Upper lobe of left lung (tissue), 4 donors: ENCODE data around the gene CCDC124.

Source experiments
- EP300 ChIP-seq, 4 donors: sonication (generic); formaldehyde crosslinking; IDR thresholded peaks; one replicate each; pipeline ENCODE4 v1.5.1; 2017; ENCODE audit warnings: antibody characterized with exemption in 4 of 4, control low read depth in 2 of 4
- POLR2A ChIP-seq, 4 donors: fragments of 450-650 bp; IDR thresholded peaks; one replicate each; pipeline ENCODE4 v1.5.1; 2016 to 2017; ENCODE audit warnings: antibody characterized with exemption in 4 of 4, mild to moderate bottlenecking in 2 of 4
- POLR2AphosphoS5 ChIP-seq, 2 donors: sonication (generic); formaldehyde crosslinking; IDR thresholded peaks; one replicate each; pipeline ENCODE4 v1.5.1; 2017; ENCODE audit warnings: antibody characterized with exemption in 2 of 2
- TF ChIP-seq, protein P1 (sequence below), 6 experiments: fragments of 450-650 bp in 4 of 6; fragments of 200-600 bp in 2 of 6; sonication (generic) in 2 of 6; IDR thresholded peaks; one replicate each; pipeline ENCODE4 v1.5.1; 2016 to 2019; ENCODE audit warnings: antibody characterized with exemption in 6 of 6

DNA sequence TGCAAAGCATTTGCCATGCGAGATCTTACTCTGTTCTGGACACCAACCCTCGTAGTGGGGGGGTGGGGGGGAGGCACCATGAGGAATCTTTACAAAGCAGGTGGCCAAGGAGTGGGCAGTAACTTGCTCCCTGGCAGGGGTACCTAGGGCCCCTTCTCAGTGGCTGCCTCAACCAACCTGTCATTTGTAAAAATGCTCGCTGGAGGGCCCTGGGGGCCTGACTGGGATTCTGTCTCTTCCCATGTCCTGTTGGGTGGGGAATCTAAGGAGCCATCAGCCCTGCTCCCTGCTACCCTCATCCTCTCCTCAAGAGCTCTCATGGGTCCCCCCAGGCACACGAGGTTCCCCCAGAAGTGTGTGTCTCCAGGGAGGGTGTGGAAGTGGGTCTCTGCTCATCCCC lies 35.5 kb downstream of the CCDC124 start:
- no peak for TF ChIP-seq POLR2AphosphoS5 (IDR thresholded peaks at IDR 0.05)
- TF ChIP-seq, protein P1, sequence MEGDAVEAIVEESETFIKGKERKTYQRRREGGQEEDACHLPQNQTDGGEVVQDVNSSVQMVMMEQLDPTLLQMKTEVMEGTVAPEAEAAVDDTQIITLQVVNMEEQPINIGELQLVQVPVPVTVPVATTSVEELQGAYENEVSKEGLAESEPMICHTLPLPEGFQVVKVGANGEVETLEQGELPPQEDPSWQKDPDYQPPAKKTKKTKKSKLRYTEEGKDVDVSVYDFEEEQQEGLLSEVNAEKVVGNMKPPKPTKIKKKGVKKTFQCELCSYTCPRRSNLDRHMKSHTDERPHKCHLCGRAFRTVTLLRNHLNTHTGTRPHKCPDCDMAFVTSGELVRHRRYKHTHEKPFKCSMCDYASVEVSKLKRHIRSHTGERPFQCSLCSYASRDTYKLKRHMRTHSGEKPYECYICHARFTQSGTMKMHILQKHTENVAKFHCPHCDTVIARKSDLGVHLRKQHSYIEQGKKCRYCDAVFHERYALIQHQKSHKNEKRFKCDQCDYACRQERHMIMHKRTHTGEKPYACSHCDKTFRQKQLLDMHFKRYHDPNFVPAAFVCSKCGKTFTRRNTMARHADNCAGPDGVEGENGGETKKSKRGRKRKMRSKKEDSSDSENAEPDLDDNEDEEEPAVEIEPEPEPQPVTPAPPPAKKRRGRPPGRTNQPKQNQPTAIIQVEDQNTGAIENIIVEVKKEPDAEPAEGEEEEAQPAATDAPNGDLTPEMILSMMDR (IDR thresholded peaks at IDR 0.05) = no peak
- no peak for TF ChIP-seq POLR2A (IDR thresholded peaks at IDR 0.05)
- TF ChIP-seq EP300 (IDR thresholded peaks at IDR 0.05) = no peak
